Endothelial cell (in vitro differentiated cells): ENCODE results near the gene ACAP3. TPM values are rescaled to one million over a fixed set of nuclear protein-coding genes. Genes with fewer than 3 reads are reported as not detected.
A peak's percentile ranks its signal among the peaks of the same experiment; 100 is the strongest.

Source experiments
- DNase-seq: peaks from one replicate; pipeline ENCODE4 v3.0.0; 2021; ENCODE audit warnings: low spot score
- H3K27ac Mint-ChIP-seq: one replicate; pipeline ENCODE4 v1.8.0; 2021; ENCODE audit warnings: mixed read lengths, inconsistent platforms; ENCODE audit not compliant: unreplicated experiment
- H3K27me3 Mint-ChIP-seq: one replicate; pipeline ENCODE4 v1.8.0; 2021; ENCODE audit warnings: mild to moderate bottlenecking, moderate library complexity, mixed read lengths, inconsistent platforms; ENCODE audit not compliant: unreplicated experiment
- H3K36me3 Mint-ChIP-seq: one replicate; pipeline ENCODE4 v1.8.0; 2021; ENCODE audit warnings: mild to moderate bottlenecking, low read depth, mixed read lengths, inconsistent platforms; ENCODE audit not compliant: unreplicated experiment
- H3K4me1 Mint-ChIP-seq: one replicate; pipeline ENCODE4 v1.8.0; 2021; ENCODE audit warnings: mild to moderate bottlenecking, mixed read lengths, inconsistent platforms; ENCODE audit not compliant: unreplicated experiment
- H3K4me3 Mint-ChIP-seq: one replicate; pipeline ENCODE4 v1.8.0; 2021; ENCODE audit warnings: mild to moderate bottlenecking, mixed read lengths, inconsistent platforms; ENCODE audit not compliant: unreplicated experiment
- H3K9me3 Mint-ChIP-seq: one replicate; pipeline ENCODE4 v1.8.0; 2021; ENCODE audit warnings: mixed read lengths, inconsistent platforms; ENCODE audit not compliant: unreplicated experiment
- CTCF ChIP-seq: fragments of 200-600 bp; sonication (generic); IDR thresholded peaks from one replicate; pipeline ENCODE4 v1.5.0; 2021; ENCODE audit warnings: antibody characterized with exemption; ENCODE audit not compliant: unreplicated experiment
- total RNA-seq: library from RNA; stranded (reverse); fragmentation: NEBNext Ultra II Directional; extraction: Animal tissue kit (Norgen Biotek cat#: 25700); gene quantifications from one replicate; pipeline ENCODE4 v1.2.1, GENCODE V29; 2021; ENCODE audit not compliant: unreplicated experiment

Gene ACAP3
- total RNA-seq, 1 donor from 2014 or later, result 54.0 TPM

- Mint-ChIP-seq H3K4me3 (peak overlapping the region; percentile 92), H3K36me3 (no peaks in the 10 kb centered on the region), H3K9me3 (no peaks in the 10 kb centered on the region), H3K4me1 (peaks cover 15% of the 10 kb centered on the region), H3K27me3 (peaks cover 11% of the 10 kb centered on the region), H3K27ac (no peak overlapping the region)
- no peak for TF ChIP-seq CTCF
- no peak for DNase-seq
Observed at GRCh38 chr1:1306070-1306660, 1.6 kb downstream of the ACAP3 start.

- Mint-ChIP-seq H3K27ac (no peak overlapping the region), H3K4me3 (peak overlapping the region; percentile 92), H3K27me3 (peaks cover 13% of the 10 kb centered on the region), H3K4me1 (peaks cover 15% of the 10 kb centered on the region), H3K36me3 (no peaks in the 10 kb centered on the region), H3K9me3 (no peaks in the 10 kb centered on the region)
- no peak for TF ChIP-seq CTCF
- DNase-seq, result no peak
Observed at GRCh38 chr1:1305300-1306069, 2.2 kb downstream of the ACAP3 start.

GRCh38 chr1:1304331-1305299, 3.1 kb downstream of the ACAP3 start:
- DNase-seq, result peak; percentile 69
- no peak for TF ChIP-seq CTCF

GRCh38 chr1:1303736-1304135, 4.0 kb downstream of the ACAP3 start:
- H3K4me1 Mint-ChIP-seq, result peaks cover 15% of the 10 kb centered on the region
- TF ChIP-seq CTCF, result no peak

More at GRCh38 chr1:1304331-1305299, 3.1 kb downstream of the ACAP3 start:
- Mint-ChIP-seq H3K9me3 (no peaks in the 10 kb centered on the region), H3K27me3 (peaks cover 13% of the 10 kb centered on the region), H3K36me3 (no peaks in the 10 kb centered on the region), H3K27ac (peak overlapping the region; percentile 70), H3K4me1 (peaks cover 15% of the 10 kb centered on the region), H3K4me3 (peak overlapping the region; percentile 73)

More at GRCh38 chr1:1303736-1304135, 4.0 kb downstream of the ACAP3 start:
- Mint-ChIP-seq H3K4me3 (no peak overlapping the region), H3K9me3 (no peaks in the 10 kb centered on the region), H3K27ac (no peak overlapping the region), H3K36me3 (no peaks in the 10 kb centered on the region), H3K27me3 (peaks cover 10% of the 10 kb centered on the region)
- no peak for DNase-seq
